NCI-H1417 (cell line): ENCODE data around the gene CYSTM1.

ENCODE experiments used
- DNase-seq, 3 experiments: peaks; one replicate each; lab custom pipeline; 2025; lab: John Stamatoyannopoulos, UW

Gene CYSTM1

DNA sequence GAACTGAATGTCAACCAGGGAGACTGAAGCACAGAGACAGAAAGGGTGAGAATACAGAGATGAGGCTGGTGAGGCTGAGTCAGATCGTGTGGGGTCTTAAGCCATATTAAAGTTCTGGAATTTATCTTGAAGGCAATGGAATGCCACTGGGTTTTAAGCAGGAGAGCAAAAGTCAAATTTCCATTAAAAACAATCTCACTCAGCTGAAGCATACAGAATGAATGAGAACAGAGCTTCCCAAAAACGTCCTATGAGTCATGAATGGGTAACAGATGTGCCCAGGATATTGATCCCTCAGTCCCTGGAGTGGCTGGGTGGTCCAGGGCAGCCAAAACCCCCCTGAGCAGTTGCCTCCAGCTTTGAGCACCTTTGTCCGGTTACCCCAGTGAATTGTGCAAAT, 83.0 kb downstream of the CYSTM1 start:
- no peak for DNase-seq

DNA sequence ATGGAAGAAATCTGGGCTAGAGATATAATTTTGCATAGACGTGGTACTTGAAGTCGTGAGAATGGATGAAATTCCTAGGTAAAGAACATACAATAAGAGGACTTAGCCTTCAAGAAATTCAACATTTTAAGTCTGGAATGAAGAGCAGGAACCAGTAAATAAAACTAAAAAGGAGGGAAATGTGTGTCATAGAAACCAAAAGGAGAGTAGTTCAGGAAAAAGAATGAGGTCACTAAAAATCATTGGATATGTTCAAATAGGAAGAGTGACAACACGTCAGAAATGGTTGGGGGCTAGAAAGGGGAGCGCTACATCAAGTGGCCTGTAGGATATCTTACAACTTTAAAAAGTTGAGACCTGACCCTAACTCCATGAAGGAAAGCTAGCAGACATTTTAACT, 83.9 kb downstream of the CYSTM1 start:
- DNase-seq = no peak

DNA sequence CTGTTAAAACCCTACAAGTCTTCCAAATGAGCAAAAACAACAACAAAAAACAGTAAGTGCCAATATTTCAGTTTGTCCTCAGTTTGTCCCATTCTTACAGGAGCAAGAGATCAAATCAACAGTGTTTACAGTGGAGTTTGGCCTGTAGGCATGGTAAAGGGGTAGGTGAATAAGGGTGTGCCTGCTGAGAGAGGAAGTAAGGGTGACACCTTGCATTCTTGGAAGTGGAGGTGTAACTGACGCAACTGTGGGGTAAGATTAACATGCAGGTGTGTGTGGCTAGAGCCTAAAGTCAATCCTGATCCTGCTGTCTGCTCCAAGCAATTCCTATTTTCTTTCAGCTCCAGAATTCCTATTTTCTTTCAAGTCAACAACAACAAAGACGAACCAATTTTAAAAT, 84.5 kb downstream of the CYSTM1 start:
- no peak for DNase-seq

DNA sequence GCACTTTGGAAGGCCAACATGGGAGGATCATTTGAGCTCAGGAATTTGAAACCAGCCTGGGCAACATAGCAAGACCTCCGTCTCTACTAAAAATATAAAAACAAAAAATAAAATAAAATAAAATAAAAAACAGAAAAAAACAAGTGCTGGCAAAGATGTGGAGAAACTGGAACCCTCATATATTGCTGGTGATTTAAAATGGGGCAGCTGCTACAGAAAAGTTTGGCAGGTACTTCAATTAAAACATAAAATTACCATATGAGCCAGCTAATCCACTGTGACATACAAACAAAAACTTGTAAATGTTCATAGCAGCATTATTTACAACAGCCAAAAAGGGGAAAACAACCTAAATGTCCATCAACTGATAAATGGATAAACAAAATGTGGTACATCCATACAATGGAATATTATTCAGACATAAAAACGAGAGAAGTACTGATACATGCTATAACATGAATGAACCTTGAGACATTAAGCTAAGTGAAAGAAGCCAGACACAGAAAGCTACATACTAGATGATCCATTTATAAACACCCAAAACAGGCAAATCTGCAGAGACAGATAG, 85.2 kb downstream of the CYSTM1 start:
- no peak for DNase-seq

DNA sequence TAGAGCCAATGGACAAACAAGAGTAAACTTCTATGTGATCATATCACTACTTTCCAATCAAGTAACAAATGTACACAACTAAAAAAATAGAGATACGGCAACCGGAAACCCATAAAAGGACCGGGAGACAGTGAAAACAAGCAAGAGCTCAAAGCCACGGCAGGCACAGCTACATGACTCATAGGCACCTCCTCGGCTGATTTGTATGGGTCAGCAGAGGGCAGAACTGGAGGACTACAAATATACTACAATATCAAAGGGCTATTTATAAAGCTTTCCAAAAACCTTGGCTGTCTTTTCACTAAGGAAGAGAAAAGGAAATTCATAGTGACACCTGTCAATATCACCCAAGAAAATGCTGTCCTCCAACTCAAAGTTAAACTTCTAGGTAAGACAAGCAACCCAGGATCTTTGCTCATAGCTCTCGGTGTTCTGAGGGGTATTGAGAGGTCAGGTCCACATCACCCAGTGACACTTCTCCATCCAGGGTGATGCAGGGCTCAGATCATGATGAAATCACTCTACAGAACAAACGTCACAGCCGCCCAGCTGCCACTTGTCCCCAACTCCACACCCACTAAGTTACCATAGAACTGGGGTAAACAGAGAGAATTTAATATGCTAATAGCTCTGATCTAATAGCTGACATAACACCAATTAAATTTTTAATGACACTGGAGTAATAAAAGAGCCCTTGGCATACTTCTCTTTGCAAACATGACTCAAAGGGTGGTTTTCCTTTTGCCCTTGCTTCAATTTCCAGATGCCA, 86.6 kb downstream of the CYSTM1 start:
- DNase-seq = peak in 2 of 3 experiments; percentile 32 to 67

DNA sequence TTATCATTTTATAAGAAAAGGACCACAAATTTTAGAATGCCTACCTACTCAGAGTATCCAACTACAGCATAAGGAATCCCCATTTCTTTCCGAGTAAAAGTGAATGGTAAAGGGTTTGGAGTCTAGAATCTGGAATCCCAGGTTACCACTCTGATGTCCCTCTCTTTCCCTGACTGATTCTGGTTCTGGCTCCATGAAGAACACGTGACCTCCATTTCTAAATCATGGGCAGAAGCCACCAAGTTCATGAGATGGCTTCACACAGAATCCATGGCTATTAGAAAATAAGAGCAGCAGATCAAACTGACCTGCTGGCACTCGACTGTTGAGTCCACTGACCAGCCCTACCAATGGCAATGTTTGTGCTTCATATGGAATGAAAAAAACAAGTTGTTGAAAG, 87.2 kb downstream of the CYSTM1 start:
- DNase-seq = no peak

DNA sequence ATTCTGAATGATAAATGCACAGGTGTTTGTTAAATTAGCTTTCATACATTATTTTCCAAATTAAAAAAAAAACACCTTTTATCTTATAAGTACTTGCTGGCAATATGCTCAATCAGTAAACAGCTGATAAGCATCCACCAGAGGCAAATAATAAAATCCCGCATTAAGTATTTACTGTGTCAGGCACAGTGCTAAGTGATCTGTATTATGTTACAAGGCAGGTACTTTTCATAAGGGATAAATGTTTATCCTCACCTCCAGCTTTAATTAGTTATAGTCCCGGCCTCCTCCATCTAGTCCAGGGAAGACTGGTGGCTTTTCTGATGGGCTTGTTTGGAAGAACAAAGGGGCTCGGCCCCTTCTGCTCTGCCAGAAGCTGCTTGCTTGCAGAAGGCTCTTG, 87.9 kb downstream of the CYSTM1 start:
- DNase-seq = peak in 2 of 3 experiments; percentile 0 to 41

DNA sequence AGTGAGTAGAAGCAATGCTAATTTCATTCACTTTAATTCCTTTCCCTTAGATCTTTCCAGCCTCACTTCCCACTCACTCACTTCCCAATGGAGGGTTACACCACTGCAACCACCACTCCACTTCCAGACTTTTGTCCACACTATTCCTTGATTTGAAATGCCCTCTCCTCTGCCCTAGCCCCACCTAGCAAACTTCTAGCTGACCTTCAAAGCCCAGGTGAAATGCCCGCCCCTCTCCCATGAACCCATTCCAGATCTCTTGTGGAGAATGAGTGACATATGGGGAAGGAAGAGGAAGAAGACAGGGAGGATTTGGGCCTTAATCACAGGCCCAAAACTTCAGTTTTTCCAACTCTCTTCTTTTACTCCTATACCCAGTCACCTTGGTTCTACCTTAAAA, 90.9 kb downstream of the CYSTM1 start:
- DNase-seq = no peak

DNA sequence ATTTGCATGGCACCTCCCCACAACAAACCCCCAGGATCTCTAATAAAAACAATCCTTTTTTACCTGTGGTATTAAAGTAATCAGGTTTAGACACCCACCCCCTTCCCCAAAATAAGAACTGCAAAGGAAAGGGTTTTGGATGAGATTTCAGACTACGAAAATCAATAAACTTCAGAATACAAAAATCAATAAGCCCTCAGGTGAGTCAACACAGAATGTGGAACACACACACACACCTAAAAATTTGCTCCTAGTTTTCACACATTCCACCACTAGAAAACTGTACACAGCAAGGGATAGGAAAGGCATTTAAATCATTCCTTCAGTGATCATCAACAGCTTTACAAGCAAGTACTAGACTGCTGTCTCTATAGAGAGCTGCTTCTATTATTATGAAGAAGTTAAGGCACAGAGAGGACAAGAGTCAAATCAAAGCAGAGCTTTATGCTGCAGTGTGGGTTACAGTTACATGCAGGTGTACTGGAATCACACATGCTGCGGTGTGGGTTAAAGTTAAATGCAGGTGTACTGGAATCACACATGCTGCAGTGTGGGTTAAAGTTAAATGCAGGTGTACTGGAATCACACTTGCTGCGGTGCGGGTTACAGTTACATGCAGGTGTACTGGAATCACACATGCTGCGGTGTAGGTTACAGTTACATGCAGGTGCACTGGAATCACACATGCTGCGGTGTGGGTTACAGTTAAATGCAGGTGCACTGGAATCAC, 91.6 kb downstream of the CYSTM1 start:
- DNase-seq = no peak

DNA sequence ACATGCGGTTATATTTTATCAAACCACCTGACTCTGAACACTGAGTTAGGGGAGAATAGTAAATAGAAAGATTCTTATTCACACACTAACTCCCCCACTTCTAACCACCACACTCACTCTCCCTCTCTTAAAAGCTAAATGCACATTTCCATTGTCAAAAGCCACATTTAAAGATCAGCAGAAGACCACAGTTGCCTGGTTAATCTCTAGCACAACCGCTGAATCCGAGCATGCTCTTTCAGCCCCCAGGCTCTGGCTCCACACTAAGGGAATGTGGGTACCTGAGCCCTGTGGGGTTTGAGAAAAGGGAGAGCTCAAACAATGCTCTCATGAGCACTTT, 92.2 kb downstream of the CYSTM1 start:
- no peak for DNase-seq

DNA sequence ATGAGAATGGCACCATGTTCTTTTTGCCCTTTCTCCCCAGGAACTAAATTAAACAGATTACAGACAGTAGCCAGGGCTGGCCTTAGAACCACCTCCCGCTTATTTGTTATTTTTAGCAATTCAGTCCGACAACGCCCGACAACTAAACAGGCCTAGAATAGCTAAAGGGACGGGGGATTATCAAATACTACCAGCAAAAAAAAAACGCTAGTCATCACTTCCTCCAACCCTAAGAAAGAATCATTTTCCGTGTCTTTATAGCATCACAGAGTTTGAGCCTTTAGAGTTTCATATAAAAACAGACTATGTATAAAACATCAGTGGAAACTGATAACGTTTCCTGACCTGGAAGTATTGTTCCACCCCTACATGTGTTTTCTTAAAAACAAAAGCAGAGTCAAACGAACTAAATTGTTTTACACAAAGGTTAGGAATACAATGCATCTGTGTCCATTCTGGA, 92.6 kb downstream of the CYSTM1 start:
- DNase-seq = no peak

DNA sequence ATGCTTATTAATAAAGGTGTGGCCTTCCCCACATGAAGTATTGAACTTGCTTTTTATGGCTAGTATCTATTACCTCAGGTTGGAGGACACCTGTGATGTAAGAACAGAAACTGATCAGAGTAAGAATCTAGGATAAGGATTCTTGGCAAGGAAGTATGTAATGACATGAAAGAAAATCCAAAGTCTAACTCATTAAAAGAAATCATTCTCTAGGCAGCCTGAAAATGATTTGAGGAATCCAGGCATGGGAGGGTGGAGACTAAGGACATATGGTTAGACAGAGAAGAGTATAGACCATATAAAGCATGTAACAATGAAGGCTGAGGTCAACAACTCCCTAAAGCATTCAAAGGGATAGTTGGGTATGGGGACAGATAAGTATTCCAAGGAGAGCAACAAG, 95.0 kb downstream of the CYSTM1 start:
- DNase-seq = no peak

DNA sequence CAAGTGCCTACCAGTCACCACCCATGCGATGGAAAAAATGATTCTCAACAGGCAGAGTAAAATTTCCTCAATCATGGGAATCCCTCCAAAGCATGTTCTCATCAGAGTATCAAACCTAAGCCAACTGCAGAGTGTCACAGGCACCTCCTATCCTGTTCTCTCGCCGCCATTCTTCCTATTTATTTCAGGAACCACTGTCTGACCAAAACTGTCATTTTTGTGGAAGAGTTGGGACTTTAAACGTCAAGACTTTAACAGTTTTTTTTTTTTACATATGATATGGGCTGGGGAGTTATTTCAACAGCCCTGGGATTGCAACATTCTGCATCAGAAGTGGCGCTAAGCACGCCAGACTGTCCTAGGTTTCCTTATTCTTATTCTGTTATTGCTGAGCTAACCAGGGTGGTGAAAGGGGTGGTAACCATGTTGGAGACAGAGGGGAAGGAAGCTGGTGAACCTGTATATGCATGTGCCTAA, 98.5 kb downstream of the CYSTM1 start:
- DNase-seq = no peak

DNA sequence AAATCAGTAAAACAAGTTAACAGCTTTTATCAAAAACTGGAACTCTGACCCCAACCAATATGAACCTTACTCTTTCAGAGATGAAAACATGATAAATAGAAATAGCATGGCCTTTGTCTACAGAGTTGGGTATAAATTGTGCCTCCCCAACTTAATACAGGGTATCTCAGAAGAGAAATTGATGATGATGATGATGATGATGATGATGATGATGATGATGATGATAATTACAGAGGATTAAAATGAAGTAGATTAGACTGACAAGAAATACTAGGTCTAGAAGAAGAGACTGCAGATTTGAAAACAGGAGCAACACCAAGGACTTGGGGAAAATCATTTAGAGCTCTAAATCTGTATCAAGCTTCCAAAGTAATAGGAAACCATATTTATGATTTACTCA, 100.8 kb downstream of the CYSTM1 start:
- DNase-seq = no peak

DNA sequence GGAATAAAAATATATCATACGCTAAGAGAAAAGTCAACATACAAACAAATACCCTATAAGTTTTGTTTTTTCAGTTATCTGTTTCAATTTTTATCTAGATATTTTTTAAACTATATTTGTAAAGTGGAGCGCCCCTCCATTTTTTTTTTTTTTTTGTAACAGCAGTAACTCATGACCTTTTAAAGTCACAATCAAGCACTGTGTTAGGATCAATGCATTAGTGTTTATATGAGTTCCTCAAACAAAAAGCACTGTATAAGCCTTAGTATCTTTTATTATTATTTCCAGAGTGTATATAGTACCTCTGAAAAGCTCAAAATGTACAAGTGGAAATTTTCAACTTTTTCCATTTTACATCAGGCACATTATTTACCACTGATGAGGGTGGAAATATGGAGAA, 107.3 kb downstream of the CYSTM1 start:
- DNase-seq = no peak

DNA sequence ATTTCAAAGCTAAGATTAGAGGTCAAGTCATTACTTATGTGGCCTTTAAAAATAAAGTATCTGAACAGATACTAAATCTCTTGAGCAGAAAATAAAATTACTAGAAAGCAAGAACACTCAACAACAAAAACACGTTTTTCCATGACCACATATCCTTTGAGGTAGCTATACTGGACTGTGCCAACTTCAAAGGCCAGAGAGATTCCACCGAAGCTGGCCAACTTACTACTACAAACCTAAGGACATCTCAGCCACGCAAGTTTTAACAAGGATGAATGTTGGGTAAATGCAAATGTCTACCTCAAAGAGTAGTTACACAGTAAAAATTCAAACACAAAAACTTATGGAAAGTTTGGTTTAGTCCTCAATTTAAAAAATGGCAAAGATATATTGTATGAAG, 109.0 kb downstream of the CYSTM1 start:
- no peak for DNase-seq

DNA sequence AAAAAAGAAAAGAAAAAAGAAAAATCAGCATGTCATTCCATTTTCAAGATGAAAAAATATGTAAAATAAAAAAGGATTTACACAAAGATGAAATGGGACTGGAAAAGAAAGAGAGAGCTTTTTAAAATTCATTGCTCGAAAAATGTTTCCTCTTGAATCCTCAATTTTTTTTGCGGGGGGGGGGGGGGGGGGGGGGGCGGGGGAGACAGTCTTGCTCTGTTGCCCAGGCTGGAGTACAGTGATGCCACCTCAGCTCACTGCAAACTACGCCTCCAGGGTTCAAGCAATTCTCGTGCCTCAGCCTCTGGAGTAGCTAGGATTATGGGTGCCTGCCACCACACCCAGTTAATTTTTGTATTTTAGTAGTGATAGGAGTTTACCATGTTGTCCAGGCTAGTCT, 111.4 kb downstream of the CYSTM1 start:
- no peak for DNase-seq

DNA sequence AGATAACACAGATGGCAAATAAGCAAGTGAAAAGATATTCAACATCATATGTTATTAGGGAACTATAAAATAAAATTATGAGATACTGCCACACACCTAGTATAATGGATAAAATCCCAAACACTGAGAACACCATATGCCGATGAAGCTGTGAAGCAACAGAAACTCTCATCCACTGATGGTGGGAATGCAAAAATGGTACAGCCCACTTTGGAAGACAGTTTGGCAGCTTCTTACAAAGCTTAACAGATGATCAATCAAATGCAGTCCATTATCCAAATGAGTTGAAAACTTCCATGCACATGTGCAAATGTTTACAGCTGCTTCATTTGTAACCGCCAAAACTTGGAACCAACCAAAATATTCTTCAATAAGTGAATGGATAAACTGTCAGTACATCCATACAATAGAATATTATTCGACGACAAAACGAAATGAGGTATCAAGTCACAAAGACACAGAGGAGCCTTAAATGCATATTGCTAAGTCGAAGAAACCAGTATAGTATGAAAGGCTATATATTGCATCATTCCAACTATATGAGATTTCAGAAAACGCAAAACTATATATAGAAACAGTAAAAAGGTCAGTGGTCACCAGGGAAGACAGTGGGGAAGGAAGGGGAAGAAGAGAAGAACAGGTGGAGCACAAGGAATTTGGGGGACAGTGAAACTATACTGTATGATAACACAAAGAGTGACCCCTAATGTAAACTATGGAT, 113.0 kb downstream of the CYSTM1 start:
- no peak for DNase-seq

DNA sequence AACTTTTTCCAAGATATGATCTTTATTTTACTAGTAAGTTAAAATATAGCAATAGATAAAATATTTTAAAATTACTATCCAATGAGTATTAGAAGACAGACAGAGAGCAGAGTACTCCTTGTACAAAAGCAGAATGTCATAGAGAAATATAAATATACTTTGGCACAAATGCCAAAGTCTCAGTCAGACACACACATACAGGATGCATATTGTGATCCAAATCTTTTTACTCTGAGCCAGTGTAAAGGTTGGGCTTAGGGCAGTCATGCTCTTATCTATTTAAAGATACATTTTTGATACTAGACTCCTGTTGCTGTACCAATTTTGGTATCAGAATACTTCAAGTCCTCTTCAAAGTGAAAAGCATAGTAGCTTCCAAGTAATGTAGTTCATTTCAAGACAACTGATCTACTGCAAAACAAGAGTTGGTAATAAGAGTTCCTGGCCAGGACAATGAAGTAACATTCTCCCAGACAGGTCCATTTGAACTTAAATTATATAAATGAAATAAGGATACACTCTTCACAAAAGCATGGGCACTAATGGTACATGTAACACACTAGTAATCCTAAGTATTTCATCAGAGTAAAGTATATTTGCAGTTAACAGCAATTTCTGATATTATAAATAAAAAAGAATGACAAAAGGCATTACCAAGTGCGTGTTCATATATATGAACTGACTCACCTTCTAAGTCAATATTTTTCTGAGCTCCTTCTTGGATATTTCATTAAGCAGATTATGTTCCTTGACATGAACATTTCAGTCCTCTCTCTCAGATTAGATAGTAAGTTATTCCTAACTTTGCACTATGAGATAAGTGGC, 117.4 kb downstream of the CYSTM1 start:
- DNase-seq = no peak
